Measurements from ENCODE around the gene LDHD.

LDHD gene

DNA sequence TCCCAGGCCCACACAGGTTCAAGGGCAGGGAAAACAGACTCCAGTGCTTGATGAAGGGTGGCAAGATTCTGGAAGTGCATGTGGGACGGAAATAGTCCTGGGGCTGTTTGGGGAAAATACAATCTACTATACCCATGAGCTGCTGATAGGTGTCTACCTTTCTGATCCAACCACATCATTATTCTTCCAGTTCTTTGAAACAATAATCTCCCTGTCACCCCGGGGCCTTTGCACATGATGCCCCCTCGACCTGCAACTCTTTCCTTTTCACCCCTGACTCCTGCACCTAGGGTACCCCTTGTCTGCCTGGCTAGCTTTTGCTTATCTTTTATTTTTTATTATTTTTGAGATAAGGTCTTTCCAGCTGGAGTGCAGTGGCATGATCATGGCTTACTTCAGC, 45.0 kb downstream of the LDHD start:
- ChIA-PET POLR2A (no interaction called here), CTCF (interaction anchor here (0.7 to 1.4 kb wide), 5 partner anchors 10 to 59 kb away, joined by 3 to 6 read pairs (median 4); no protein-coding TSS in a partner anchor)
- DNase-seq (ENCODE audit: extremely low spot score): no peak
- TF ChIP-seq, protein P1, sequence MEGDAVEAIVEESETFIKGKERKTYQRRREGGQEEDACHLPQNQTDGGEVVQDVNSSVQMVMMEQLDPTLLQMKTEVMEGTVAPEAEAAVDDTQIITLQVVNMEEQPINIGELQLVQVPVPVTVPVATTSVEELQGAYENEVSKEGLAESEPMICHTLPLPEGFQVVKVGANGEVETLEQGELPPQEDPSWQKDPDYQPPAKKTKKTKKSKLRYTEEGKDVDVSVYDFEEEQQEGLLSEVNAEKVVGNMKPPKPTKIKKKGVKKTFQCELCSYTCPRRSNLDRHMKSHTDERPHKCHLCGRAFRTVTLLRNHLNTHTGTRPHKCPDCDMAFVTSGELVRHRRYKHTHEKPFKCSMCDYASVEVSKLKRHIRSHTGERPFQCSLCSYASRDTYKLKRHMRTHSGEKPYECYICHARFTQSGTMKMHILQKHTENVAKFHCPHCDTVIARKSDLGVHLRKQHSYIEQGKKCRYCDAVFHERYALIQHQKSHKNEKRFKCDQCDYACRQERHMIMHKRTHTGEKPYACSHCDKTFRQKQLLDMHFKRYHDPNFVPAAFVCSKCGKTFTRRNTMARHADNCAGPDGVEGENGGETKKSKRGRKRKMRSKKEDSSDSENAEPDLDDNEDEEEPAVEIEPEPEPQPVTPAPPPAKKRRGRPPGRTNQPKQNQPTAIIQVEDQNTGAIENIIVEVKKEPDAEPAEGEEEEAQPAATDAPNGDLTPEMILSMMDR (IDR thresholded peaks at IDR 0.05; ENCODE audit: control extremely low read depth, extremely low read depth, low read depth, missing control alignments): no peak

GRCh38 chr16:75070012-75070841, 46.4 kb downstream of the LDHD start:
- DNase-seq (ENCODE audit: extremely low spot score): no peak
- ChIA-PET POLR2A (interaction anchor here (0.5 kb wide), 1 partner anchor 85 kb away, joined by 4 read pairs; the partner anchor contains the start of gene WDR59), CTCF (no interaction called here)
- TF ChIP-seq, protein P1 (IDR thresholded peaks at IDR 0.05; ENCODE audit: control extremely low read depth, extremely low read depth, low read depth, missing control alignments): no peak

- POLR2A ChIA-PET: interaction anchor here (0.7 kb wide), 1 partner anchor 166 kb away, joined by 3 read pairs; no protein-coding TSS in a partner anchor
- TF ChIP-seq, protein P1 (IDR thresholded peaks at IDR 0.05; ENCODE audit: control extremely low read depth, extremely low read depth, low read depth, missing control alignments): no peak
- CTCF ChIA-PET: interaction anchor here (1.0 to 1.8 kb wide), 3 partner anchors 12 to 43 kb away, joined by 3 to 5 read pairs (median 3); no protein-coding TSS in a partner anchor
- no peak for DNase-seq (ENCODE audit: extremely low spot score)
These were observed 48.2 kb downstream of the LDHD start for GRCh38 chr16:75068085-75069031.

DNA sequence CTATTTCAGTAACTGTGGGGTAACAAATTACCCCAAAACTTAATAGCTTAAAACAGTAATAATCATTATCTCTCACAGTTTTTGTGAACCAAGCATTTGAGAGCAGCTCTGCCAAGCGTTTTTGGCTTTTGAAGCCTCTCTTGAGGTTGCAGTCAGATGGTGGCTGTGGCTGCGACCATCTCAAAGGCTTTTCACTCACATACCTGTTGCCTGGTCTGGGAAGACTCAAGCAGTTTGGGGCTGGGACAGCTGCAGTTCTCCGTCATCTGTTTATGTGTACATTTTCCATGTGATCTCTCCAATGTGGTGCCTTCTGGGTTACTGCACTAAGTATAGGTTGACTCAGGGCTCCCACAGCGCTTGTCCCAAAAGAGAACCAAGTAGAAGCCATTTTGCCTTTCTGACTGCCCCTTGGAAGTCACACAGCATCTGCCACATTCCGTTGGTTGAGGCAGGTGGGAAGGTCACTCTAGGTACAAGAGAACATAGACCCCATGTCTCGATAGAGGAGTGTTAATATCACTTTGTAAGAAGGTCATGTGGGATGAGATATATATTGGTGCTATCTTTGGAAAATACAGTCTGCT, 49.6 kb downstream of the LDHD start:
- CTCF ChIA-PET: interaction anchor here (1.3 to 1.8 kb wide), 2 partner anchors 11 to 44 kb away, joined by 3 to 5 read pairs; no protein-coding TSS in a partner anchor
- TF ChIP-seq, protein P1 (IDR thresholded peaks at IDR 0.05; ENCODE audit: control extremely low read depth, extremely low read depth, low read depth, missing control alignments): no peak
- POLR2A ChIA-PET: no interaction called here
- DNase-seq (ENCODE audit: extremely low spot score): no peak

DNA sequence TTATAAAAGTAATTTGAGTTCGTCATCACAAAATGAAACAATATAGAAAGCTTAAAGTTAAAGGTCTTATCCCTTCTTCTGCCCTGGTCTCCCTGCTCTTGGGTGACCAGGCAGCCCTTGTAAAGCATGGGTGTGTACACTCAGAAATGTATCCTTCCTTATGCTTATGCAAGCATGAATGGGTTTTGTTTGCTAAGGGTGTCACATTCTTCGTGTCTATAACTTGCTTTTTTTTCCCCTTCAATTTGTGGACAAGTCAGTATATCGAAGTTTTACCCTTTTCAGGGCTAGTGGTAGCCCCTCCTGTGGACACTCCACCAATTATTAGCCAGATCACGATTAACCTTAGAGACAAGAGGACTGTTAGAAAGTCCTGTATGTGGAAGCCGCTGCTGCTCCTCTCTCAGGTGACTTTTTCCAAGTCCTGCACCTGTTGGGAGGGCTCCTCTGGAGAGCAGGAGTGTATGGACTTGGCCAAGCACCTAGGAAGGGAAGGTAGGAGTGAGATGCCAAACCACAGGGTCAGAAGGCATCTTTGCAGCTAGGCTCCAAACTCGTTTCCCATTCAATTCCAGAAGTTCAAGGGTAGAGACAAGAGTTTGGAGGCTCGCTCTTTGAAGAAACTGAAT, 50.9 kb downstream of the LDHD start:
- CTCF ChIA-PET: no interaction called here
- TF ChIP-seq, protein P1 (IDR thresholded peaks at IDR 0.05; ENCODE audit: control extremely low read depth, extremely low read depth, low read depth, missing control alignments): no peak
- DNase-seq (ENCODE audit: extremely low spot score): no peak
- POLR2A ChIA-PET: no interaction called here

Data from GM10248 (cell line).